ENCODE measurements around the gene ARHGAP25.

ARHGAP25 gene

DNA sequence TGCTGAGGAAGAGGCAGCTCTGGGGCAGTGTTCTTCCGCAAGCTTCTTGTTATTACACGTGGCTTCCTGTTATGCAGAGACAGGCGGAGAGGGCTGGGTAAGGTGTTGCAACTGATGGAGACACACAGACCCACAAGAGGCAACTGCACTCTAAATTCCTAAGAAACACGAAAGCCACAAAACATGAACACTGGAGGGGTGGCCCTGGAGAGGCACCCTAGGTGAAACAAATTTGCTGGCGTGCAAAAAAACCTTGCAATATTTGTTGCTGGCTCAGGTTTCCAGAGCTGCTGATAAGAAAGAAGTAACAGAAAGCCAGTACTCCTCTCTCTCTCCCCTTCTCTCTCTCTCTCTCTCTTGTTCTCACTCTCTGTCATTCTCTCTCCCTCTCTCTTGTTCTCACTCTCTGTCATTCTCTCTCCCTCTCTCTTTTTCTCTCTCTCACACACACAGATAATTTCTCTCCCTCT, 31.8 kb downstream of the ARHGAP25 start:
- peak in 2 of 3 donors; percentile 34 to 54 for DNase-seq (ENCODE audit: low read depth in 3 of 3)

DNA sequence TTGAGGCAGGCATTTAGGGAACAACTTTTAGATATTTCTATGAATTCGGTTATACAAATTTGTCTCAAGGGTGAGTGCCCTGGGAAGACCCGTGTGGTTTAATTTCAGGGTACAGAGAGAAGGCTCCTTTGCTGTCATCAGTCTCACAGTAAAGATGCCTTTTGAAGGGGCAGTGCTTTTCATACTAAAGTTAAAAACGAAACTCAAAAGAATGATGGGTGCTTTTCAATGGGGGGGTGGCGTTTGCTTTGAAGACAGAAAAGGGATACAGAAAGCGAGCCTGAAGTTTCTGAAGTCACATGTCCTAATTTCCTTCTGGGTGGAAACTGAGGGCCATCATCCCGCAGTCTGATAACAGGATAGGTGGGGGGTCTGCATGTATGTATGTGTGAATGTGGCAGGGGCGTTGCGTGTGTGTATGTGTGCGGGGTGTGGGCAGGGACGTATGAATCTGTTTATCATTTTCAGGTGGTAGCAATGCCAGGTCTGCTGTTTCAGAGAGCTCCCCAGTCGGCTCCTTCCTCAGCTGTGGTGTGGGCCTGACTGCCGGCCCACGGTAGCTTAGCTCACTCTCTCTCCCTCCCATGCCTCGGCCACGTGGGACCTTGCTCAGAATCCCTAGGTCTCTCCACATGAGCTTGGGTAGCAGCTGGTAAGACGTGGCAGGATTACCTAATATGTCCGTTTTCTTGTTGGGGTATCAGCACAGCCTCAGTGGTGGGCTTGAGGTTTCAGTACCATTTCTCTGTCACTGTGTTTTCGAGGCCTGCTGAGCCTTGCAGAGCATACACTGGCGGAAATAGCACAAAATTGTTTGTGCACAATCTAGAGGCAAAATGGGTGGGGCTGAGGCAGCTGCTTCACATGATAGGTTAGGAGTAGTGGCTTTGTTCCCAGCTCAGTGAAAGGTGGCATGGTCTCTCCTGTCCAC, 32.7 kb downstream of the ARHGAP25 start:
- no peak for DNase-seq (ENCODE audit: low read depth in 3 of 3)

DNA sequence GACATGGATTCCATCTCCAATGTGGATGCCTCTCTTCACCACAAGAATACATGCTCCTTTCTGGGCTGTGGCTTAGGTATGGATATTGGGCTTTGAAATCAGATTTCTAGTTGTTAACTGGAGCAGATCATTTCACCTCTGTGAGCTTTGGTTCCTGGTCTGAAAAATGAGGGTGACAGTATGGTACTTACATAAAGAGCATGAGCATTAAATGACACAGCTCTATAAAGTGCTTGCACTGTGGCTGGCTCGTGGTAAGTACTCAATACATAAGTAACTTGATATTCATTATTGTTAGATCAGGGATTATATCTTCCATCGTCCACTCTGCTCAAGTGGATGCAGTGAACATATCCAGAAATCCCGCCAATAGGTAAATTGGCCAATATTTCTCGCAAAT, 33.4 kb downstream of the ARHGAP25 start:
- DNase-seq (ENCODE audit: low read depth in 3 of 3), result no peak

DNA sequence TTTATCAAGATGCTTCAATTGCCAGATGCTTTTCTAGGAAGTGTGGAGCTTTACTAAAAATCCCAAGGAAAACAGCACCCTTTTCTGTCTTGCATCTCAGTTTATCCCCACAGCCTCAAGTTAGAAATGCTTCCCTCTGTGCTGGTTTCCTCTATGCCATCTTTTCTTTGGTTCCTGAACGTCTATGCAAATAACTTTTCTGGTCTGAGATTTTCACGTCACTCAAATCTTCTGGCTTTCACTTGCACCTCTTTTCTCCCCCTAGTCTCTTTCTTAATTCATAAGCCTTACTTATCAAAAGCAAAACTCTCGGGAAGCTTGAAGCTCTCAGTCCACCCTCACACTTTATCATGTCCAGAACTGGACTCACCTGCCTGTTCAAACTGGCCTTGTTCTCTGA, 33.9 kb downstream of the ARHGAP25 start:
- DNase-seq (ENCODE audit: low read depth in 3 of 3), result no peak

DNA sequence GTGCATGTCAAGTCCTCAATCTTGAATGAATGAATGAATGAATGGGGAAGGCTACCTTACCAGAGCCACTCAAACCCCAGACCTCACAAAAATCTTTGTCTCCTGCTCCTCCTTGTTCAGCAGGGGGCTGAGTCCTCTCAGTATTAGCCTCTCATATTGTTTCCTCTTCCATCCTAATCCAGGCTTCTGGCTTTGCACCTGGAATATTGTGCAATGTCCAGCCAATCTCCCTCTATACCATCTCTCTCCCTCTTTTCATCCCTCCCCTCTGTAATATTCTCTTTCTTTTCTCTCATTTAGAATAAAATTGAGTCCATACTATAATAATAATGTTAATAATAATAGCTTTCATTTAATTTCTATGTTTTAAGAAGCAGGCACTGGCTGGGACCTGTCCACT, 34.3 kb downstream of the ARHGAP25 start:
- DNase-seq (ENCODE audit: low read depth in 3 of 3), result no peak

DNA sequence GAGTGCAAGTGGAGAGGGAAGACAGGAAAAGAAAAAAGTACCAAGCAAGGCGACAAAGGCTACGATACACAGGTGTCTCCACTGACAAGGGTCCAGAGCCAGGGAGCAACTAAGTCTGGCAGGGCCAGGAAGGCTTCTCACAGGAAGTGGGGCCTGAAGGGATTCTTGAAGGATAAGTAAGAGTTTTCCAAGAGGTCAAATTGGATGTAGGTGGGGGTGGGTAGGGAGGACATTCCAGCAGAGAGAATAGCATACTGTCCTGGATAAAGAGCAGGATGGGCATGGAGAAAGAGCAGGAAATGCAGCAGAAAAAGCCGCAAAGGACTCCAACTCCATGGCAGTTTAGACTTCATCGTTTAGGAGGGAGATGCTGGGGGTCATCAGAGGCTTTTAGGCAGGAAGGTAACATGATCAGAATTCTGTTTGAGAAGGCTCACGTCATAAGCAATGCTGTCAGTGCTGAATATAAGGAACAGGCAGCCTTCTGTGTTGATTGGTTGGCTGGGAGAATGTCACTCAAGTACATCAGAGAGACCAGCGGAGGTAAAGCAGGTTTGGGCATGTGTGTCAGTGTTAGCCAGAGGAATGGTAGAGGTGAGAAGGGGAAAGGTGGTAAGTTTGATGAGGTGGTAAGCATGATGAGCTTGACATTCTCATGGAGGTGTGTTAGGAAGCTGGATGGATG, 35.1 kb downstream of the ARHGAP25 start:
- no peak for DNase-seq (ENCODE audit: low read depth in 3 of 3)

DNA sequence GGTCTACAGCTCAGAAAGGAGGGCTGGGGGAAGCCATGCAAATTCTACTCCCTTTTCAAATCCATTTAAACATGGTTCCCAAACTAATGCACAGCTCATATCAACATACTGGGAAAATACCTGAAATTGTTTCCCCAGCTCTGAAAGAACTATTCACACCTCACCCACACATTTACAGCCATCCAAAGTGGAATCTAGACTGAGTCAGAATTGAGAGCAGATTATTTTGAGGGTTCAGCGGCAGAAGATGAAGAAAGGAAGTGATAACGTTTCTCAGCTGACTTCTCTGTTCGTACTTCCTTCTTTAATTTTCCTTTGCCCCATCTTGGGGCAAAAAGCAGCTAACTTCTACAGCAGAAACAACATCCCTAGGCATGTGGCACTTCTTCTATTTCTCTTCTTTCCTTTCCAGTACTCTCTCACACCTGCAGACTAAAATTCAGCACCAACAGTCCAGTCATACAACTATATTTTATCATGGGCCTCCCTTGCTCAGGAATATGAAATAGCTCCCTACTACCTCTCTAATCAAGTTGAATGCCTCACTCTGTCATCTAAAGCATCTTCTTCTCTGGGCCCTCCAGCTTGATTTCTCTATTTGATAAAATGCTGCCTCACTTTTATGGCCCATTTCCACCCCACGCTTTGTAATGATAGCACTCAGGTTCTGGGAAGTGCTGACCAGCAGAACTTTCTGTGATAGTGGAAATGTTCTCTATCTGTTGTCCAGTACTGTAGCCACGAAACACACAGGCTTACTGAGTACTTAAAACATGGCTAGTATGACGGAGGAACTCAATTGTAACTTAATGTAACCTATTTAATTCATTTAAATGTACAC, 35.9 kb downstream of the ARHGAP25 start:
- no peak for DNase-seq (ENCODE audit: low read depth in 3 of 3)

DNA sequence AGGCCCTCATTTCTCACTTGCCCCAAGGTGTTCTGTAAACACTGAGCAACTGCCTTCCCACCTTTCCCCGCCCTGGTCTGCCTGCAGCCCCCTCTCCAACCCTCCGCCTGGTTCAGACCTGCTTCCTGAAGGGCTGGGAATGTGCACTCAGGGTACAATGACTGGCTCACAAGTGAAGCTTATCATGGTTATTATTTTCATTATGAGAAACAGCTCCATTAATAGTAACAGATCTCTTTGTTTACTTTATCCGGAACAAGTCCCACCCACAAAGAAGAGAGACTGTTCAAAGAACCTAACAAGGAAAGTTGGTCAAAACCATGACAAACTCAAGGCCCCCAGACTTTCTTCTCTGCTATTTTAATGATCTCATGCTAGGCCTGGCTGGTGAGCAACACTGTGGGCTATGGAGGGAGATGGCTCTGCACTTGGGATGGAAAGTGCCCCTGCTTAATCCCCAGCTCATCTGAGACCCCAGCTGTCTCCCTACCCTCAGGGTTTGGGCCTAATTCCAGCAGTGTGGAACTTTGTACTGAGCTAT, 36.7 kb downstream of the ARHGAP25 start:
- DNase-seq (ENCODE audit: low read depth in 3 of 3), result no peak

DNA sequence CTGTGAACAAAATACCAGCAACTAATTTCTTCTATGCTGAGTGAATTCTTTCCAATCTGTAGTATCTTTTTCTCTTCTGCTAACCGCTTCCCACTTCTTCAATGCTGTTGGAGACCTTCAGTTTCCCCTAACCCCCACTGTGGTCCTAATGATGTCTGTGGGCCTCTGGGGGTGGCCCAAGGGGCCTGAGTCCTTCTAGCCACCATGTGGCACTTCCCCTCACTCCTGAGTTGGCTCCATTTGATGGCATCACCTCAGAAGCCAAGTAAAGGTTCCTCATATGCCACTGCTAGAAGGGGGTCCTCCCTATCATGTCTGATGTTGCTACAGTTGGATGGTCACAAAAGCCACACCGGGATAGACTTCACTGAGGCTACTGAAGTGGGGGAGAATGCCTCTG, 37.5 kb downstream of the ARHGAP25 start:
- DNase-seq (ENCODE audit: low read depth in 3 of 3), result no peak

DNA sequence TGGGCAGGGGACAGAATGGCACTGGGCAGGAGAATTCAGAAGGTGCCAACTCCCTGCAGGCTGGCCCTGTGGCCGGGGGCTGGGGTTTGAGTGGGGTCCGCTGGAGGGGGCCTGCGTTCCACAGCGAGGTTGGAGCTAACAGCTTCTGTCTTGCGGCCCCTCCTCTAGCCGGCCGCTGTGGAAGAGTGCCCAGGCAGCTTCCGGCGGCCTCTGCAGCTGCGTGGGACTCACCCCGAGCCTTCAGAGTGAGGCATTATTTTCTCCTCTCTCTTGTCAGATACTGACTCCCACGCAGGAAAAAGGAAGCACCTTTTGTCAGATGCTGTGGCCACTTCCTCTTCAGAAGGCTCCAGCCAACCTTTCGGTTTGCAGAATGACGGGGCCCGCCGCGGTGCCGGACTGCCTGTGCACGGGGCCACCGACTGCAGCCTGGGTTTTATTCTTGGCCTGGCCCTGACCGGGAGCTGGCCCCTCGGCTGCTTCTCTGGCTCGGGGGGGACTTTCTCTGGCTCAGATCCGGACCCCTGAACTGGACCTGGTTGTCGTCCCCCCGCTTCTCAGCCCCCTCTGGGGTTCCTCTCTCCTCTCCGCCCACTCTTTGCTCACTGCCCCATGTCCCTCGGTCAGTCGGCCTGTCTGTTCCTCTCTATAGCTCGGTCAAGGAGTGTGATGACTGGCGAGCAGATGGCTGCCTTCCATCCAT, 40.1 kb downstream of the ARHGAP25 start:
- peak in 2 of 3 donors; percentile 36 to 52 for DNase-seq (ENCODE audit: low read depth in 3 of 3)

DNA sequence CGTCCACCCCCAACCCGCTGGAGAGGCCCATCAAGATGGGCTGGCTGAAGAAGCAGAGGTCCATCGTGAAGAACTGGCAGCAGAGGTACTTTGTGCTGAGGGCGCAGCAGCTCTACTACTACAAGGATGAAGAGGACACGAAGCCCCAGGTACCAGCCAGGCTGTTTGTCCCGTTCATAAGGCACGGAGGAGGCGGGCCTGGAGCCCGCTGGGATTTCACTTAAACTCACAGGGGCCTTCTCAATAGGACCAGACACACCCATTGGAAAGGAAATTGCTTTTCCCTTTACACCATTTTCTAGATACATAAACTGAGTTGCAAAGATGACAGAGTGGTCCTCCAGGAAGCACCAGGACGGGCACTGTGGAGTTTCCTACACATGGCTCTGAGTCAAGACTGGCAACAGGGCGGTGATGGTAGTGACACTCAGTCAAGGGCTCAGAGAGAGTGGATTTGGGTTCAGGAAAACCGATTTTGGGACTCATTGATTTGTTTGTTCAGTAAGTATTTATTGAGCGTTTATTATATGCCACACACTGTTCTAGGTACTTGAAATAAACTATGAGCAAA, 40.7 kb downstream of the ARHGAP25 start:
- DNase-seq (ENCODE audit: low read depth in 3 of 3), result no peak

DNA sequence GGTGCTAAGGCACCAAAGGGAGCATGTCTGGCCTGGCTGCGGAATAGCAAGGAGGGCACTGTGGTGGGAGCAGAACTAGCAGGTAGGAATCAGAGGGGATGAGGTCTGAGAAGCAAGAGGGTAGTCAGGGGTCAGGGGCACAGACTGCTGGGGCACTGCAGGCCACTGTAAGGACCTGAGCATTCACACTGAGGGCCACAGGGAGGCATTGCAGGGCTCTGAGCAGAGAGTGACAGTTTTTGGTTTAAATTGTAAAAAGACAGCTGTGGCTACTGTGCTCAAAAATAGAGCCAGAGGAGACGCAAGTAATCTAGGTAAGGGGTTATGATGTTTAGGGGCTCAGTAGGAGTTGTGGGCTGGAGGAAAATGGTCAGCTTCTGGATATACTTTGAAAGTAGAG, 41.5 kb downstream of the ARHGAP25 start:
- DNase-seq (ENCODE audit: low read depth in 3 of 3), result no peak

DNA sequence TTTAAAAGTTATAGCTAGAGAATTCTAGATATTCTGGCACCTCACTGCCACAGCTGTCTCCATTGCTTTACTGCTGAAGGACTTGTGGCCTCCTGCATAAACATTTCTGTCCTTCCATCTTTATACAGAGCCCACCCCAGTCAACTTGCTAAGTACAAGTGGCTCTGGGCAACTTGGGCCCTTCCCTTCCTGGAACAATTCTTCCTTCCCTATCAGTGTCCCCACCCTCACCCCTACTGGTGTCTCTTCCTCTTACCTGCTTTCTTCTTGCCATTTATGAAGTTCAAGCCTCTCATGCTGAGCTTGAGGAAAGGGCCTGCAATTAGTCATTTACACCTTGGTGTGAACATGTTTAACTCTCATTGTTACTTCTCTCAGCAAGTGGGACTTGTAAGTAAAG, 45.0 kb downstream of the ARHGAP25 start:
- DNase-seq (ENCODE audit: low read depth in 3 of 3), result no peak

DNA sequence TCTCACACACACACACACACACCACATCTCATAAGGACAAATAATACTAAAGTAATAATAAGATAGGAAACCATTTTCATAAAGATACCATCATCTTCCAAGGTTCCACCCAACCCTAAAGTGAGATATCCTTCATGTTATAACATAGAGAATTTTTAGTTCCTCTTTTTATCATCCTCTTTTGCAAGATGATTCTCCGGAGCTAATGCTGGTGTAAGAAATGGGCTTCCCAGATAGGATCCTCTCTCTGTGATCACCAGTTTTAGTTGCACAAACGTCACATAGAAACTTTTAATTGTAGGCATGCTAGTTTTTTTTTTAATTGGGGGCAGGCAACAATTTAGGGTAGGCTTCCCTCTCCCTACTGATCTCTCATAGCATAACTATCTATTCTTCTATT, 49.6 kb downstream of the ARHGAP25 start:
- DNase-seq (ENCODE audit: low read depth in 3 of 3), result no peak

DNA sequence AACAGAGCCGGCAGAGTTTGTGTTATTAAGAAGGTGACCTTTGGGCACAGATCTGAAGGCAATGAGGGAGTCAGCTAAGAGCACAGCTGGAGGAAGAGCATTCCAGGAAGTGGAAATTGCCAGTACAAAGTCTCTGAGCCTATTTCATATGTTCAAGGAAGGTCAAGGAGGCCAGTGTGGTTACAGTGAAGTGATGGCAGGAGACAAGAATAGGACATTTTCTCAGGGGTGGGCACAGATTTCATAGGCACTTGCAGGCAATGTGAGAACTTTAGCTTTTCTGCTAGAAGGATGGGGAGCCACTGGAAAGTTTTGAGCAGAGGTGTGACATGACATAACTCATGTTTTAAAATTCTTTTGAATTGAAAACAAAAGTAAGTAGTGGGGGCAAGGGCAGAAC, 50.3 kb downstream of the ARHGAP25 start:
- no peak for DNase-seq (ENCODE audit: low read depth in 3 of 3)

DNA sequence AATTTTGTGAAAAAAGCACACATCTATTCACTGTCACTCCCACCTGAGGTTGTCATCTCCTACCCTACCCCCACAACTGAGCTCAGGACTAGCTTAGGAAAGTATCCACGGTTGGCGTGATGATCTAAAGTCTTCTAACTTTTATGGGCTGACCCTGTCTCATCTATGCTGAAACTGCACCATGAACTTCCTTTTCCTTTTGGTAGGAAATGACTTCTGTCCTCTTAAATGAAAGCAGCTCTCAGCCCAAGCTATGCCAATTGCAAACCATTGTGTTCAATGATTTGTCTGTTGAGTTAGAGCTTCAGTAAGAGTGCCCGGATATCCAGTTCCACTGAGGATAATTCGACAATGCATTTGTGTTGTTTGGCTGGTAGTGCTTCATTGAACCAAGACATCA, 52.7 kb downstream of the ARHGAP25 start:
- no peak for DNase-seq (ENCODE audit: low read depth in 3 of 3)

DNA sequence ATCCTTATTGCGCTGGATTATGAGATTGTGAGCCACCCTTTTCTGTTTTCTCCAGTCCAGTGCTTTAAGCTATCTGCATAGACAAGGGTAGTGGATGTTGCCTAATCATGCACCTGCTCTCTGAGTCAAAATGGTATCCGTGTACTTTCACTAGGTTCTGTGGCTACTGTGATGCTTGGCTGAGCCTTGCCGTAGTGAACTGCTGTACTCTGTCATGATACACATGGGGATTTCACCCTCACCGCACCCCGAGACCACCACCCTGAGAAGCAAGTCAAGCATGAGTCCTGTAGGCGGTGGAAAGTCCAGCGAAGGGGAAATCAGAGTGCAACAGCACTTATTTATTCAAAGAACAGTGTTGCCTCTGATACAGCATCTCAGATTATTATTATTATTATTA, 55.0 kb downstream of the ARHGAP25 start:
- peak in 1 of 3 donors; percentile 46 for DNase-seq (ENCODE audit: low read depth in 3 of 3)

DNA sequence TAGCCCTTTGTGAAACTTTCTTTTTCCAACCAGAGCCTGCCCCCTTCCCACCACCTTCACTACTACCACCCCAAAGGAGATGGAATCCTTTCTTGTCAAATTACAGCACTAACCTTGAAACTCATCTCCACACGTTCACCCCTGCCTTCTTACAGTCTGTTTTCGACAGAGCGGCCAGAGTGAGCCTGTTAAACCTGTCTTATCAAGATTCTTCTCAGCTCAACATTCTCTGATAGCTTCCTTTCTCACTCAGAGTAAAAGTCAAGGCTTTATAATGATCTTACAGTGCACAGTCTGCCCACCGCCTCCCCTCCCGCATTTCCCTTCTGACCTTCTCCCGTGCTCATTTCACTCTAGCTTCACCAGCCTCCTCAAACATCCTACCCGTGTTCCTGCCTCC, 56.0 kb downstream of the ARHGAP25 start:
- no peak for DNase-seq (ENCODE audit: low read depth in 3 of 3)

DNA sequence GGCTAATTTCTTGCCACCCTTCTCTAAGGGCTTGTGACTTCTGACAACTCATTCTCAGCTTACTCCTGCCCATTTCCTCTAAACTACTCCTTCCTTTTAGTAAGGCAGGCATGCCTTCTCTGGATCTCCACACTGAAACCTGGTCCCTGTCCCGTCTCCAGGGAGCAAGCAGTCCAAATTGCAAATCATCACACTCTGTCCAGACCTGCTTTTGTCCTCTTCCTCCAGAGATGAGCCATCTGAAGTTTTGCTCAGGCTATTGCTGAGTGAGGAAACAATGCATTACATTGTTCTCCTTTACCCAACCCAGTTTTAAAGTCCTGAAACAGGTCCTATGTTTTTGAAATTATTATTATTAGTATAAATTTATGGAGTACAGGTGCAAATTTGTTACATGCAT, 57.3 kb downstream of the ARHGAP25 start:
- DNase-seq (ENCODE audit: low read depth in 3 of 3), result no peak

DNA sequence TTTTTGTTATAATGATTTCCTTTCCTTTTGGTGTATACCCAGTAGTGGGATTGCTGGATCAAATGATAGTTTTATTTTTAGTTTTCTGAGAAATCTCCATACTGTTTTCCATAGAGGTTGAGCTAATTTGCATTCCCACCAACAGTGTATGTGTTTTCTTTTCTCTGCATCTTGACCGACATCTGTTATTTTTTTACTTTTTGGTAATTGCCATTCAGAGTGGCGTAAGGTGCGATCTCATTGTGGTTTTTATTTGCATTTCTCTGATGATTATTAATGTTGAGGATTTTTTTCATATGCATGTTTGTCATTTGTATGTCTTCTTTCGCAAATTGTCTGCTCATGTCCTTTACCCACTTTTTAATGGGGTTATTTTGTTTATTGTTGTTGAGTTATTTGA, 58.1 kb downstream of the ARHGAP25 start:
- no peak for DNase-seq (ENCODE audit: low read depth in 3 of 3)
